Neural progenitor cell (in vitro differentiated cells): ENCODE measurements around the gene PHF12. TPM values are rescaled to one million over a fixed set of nuclear protein-coding genes. Genes with fewer than 3 reads are reported as not detected.

ENCODE experiments used
- DNase-seq: peaks from one replicate; pipeline ENCODE4 v3.0.0-alpha.2; 2016; ENCODE audit warnings: low spot score
- H2AFZ ChIP-seq: fragments of 200-600 bp; sonication (generic); replicated peaks from 2 replicates; pipeline ENCODE4 v1.6.1; 2016; ENCODE audit warnings: antibody characterized with exemption
- H3F3A ChIP-seq: fragments of 200-600 bp; sonication (generic); 2 replicates; pipeline ENCODE4 v1.6.1; 2016; ENCODE audit warnings: antibody characterized with exemption, low read depth
- H3K27ac ChIP-seq: fragments of 200-600 bp; sonication (generic); 2 replicates; pipeline ENCODE4 v1.5.1; 2016; ENCODE audit warnings: mild to moderate bottlenecking
- H3K27me3 ChIP-seq: fragments of 200-600 bp; sonication (generic); 2 replicates; pipeline ENCODE4 v1.6.1; 2016; ENCODE audit warnings: mild to moderate bottlenecking, moderate library complexity
- H3K36me3 ChIP-seq: fragments of 200-600 bp; sonication (generic); 2 replicates; pipeline ENCODE4 v1.5.1; 2016
- H3K4me1 ChIP-seq: fragments of 200-600 bp; sonication (generic); 2 replicates; pipeline ENCODE4 v1.6.1; 2016; ENCODE audit warnings: mixed run types
- H3K4me2 ChIP-seq: fragments of 200-600 bp; sonication (generic); 2 replicates; pipeline ENCODE4 v1.6.1; 2016
- H3K4me3 ChIP-seq: fragments of 200-600 bp; sonication (generic); 2 replicates; pipeline ENCODE4 v1.5.1; 2016
- H3K79me2 ChIP-seq: fragments of 200-600 bp; sonication (generic); 2 replicates; pipeline ENCODE4 v1.6.1; 2016; ENCODE audit warnings: low read depth
- H3K9ac ChIP-seq: fragments of 200-600 bp; sonication (generic); 2 replicates; pipeline ENCODE4 v1.6.1; 2016
- H3K9me3 ChIP-seq: fragments of 200-600 bp; sonication (generic); 2 replicates; pipeline ENCODE4 v1.5.1; 2016; ENCODE audit warnings: low read depth
- H4K20me1 ChIP-seq: fragments of 200-600 bp; sonication (generic); 2 replicates; pipeline ENCODE4 v1.6.1; 2016; ENCODE audit warnings: low read depth
- H3K27ac Mint-ChIP-seq: 3 replicates; pipeline ENCODE4 v1.8.0; 2021; ENCODE audit warnings: mixed read lengths
- H3K27me3 Mint-ChIP-seq: 2 replicates; pipeline ENCODE4 v1.8.0; 2022; ENCODE audit warnings: low read depth, mild to moderate bottlenecking, inconsistent platforms, moderate library complexity, mixed read lengths; ENCODE audit not compliant: insufficient read depth
- H3K36me3 Mint-ChIP-seq: 3 replicates; pipeline ENCODE4 v1.8.0; 2021; ENCODE audit warnings: mixed read lengths
- H3K4me1 Mint-ChIP-seq: 3 replicates; pipeline ENCODE4 v1.8.0; 2021; ENCODE audit warnings: mixed read lengths
- H3K4me3 Mint-ChIP-seq: 3 replicates; pipeline ENCODE4 v1.8.0; 2021; ENCODE audit warnings: mild to moderate bottlenecking, moderate library complexity, mixed read lengths
- H3K9me3 Mint-ChIP-seq: 3 replicates; pipeline ENCODE4 v1.8.0; 2020; ENCODE audit warnings: mixed read lengths
- CTCF ChIP-seq: fragments of 200-600 bp; sonication (generic); IDR thresholded peaks from 2 replicates; pipeline ENCODE4 v1.5.1; 2017; ENCODE audit warnings: antibody characterized with exemption, mild to moderate bottlenecking
- EZH2 ChIP-seq: fragments of 200-600 bp; sonication (generic); IDR thresholded peaks from 2 replicates; pipeline ENCODE4 v1.6.1; 2017; ENCODE audit warnings: antibody characterized with exemption, mild to moderate bottlenecking, moderate library complexity
- EZH2phosphoT487 ChIP-seq: fragments of 200-600 bp; sonication (generic); IDR thresholded peaks from 2 replicates; pipeline ENCODE4 v1.6.1; 2017; ENCODE audit warnings: antibody characterized with exemption
- total RNA-seq: library from RNA; depleted of rRNA; stranded (reverse); fragments of >200 nt; gene quantifications from 2 replicates; pipeline ENCODE4 v1.2.3, GENCODE V29; 2015; ENCODE audit warnings: low replicate concordance

PHF12 gene
- total RNA-seq, 1 donor from 2014 or later: 49.1 TPM

GRCh38 chr17:28917029-28917428, 34.3 kb downstream of the PHF12 start:
- H4K20me1 ChIP-seq: peaks cover 41% of the 10 kb centered on the region
- H3K27ac ChIP-seq: no peak overlapping the region

GRCh38 chr17:28916302-28916934, 34.9 kb downstream of the PHF12 start:
- H3K27me3 ChIP-seq: no peaks in the 10 kb centered on the region
- H3K4me1 Mint-ChIP-seq: no peaks in the 10 kb centered on the region
- H2AFZ ChIP-seq: no peak overlapping the region
- H3K4me1 ChIP-seq: no peaks in the 10 kb centered on the region
- peaks cover 33% of the 10 kb centered on the region for H3K36me3 ChIP-seq
- TF ChIP-seq CTCF (peak; percentile 70), EZH2phosphoT487 (no peak)
- H3K27me3 Mint-ChIP-seq: peaks cover 7% of the 10 kb centered on the region
- peaks cover 52% of the 10 kb centered on the region for H3K36me3 Mint-ChIP-seq
- H3K4me3 ChIP-seq: no peak overlapping the region
- peak; percentile 58 for DNase-seq
- H4K20me1 ChIP-seq: peaks cover 47% of the 10 kb centered on the region
- no peak overlapping the region for H3K4me3 Mint-ChIP-seq
- H3K9ac ChIP-seq: no peak overlapping the region
- H3K79me2 ChIP-seq: peaks cover 22% of the 10 kb centered on the region
- H3K27ac Mint-ChIP-seq: no peak overlapping the region
- no peak overlapping the region for H3K27ac ChIP-seq
- H3K9me3 ChIP-seq: no peaks in the 10 kb centered on the region
- no peak overlapping the region for H3K4me2 ChIP-seq
- no peaks in the 10 kb centered on the region for H3K9me3 Mint-ChIP-seq
- peaks cover 55% of the 10 kb centered on the region for H3F3A ChIP-seq

More at GRCh38 chr17:28917029-28917428, 34.3 kb downstream of the PHF12 start:
- Histone ChIP-seq H2AFZ (no peak overlapping the region), H3K9ac (no peak overlapping the region), H3K27me3 (no peaks in the 10 kb centered on the region), H3K4me2 (no peak overlapping the region), H3K36me3 (peaks cover 36% of the 10 kb centered on the region), H3F3A (peaks cover 57% of the 10 kb centered on the region), H3K4me1 (no peaks in the 10 kb centered on the region), H3K4me3 (no peak overlapping the region), H3K79me2 (peaks cover 22% of the 10 kb centered on the region), H3K9me3 (no peaks in the 10 kb centered on the region)
- Mint-ChIP-seq H3K27ac (no peak overlapping the region), H3K27me3 (peaks cover 7% of the 10 kb centered on the region), H3K4me3 (no peak overlapping the region), H3K9me3 (no peaks in the 10 kb centered on the region), H3K36me3 (peaks cover 56% of the 10 kb centered on the region), H3K4me1 (no peaks in the 10 kb centered on the region)
- TF ChIP-seq EZH2: no peak
- no peak for TF ChIP-seq CTCF
- TF ChIP-seq EZH2phosphoT487: no peak
- no peak for DNase-seq

GRCh38 chr17:28912938-28913333, 38.4 kb downstream of the PHF12 start:
- no peak overlapping the region for H3K27ac Mint-ChIP-seq

More at GRCh38 chr17:28912938-28913333, 38.4 kb downstream of the PHF12 start:
- DNase-seq: no peak
- H3K9me3 ChIP-seq: no peaks in the 10 kb centered on the region
- H3K4me3 ChIP-seq: no peak overlapping the region
- H2AFZ ChIP-seq: no peak overlapping the region
- Mint-ChIP-seq H3K27me3 (peaks cover 7% of the 10 kb centered on the region), H3K36me3 (peaks cover 49% of the 10 kb centered on the region), H3K9me3 (no peaks in the 10 kb centered on the region), H3K4me3 (no peak overlapping the region), H3K4me1 (no peaks in the 10 kb centered on the region)
- peaks cover 16% of the 10 kb centered on the region for H3K79me2 ChIP-seq
- peaks cover 32% of the 10 kb centered on the region for H3F3A ChIP-seq
- H3K27ac ChIP-seq: no peak overlapping the region
- peaks cover 39% of the 10 kb centered on the region for H4K20me1 ChIP-seq
- no peaks in the 10 kb centered on the region for H3K4me1 ChIP-seq
- no peak overlapping the region for H3K9ac ChIP-seq
- no peak overlapping the region for H3K4me2 ChIP-seq
- TF ChIP-seq CTCF (no peak), EZH2 (no peak), EZH2phosphoT487 (no peak)
- peaks cover 24% of the 10 kb centered on the region for H3K36me3 ChIP-seq
- no peaks in the 10 kb centered on the region for H3K27me3 ChIP-seq
